Measurements from ENCODE around the gene TAS1R1.

Gene TAS1R1

DNA sequence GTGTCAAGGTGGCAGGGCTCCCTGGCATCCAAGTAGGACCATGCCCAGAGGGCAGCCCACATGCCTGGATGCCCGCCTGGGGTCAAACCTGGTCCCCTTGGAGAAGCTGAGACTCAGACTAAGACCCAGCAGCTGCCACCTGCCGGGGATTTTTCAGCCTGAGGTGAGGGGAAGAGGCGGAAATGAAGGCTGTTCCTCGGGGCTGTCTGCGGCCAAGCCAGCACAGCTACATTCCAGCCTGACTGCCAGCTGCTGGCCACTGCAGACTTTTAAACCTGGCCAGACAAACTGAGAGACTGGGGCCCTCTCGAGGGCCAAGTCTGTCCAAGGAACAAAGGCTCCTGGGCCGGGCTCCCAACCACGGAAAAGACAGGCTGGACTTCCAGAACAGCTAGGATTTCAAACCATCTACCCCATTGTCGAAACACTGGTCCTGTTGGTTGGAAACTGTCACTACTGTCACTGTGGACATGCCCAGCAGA, 41.7 kb upstream of the TAS1R1 start:
- no peak for TF ChIP-seq EZH2phosphoT487 (IDR thresholded peaks at IDR 0.05; ENCODE audit: borderline replicate concordance, low read length)
- TF ChIP-seq, protein P1, sequence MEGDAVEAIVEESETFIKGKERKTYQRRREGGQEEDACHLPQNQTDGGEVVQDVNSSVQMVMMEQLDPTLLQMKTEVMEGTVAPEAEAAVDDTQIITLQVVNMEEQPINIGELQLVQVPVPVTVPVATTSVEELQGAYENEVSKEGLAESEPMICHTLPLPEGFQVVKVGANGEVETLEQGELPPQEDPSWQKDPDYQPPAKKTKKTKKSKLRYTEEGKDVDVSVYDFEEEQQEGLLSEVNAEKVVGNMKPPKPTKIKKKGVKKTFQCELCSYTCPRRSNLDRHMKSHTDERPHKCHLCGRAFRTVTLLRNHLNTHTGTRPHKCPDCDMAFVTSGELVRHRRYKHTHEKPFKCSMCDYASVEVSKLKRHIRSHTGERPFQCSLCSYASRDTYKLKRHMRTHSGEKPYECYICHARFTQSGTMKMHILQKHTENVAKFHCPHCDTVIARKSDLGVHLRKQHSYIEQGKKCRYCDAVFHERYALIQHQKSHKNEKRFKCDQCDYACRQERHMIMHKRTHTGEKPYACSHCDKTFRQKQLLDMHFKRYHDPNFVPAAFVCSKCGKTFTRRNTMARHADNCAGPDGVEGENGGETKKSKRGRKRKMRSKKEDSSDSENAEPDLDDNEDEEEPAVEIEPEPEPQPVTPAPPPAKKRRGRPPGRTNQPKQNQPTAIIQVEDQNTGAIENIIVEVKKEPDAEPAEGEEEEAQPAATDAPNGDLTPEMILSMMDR (IDR thresholded peaks at IDR 0.05; ENCODE audit: low read depth, low read length, poor library complexity, severe bottlenecking): no peak
- no peaks in the 10 kb centered on the region for H3F3A ChIP-seq (ENCODE audit: control insufficient read depth, insufficient read depth)

GRCh38 chr1:6515771-6516170, 39.3 kb upstream of the TAS1R1 start:
- no peaks in the 10 kb centered on the region for H3K4me1 ChIP-seq (ENCODE audit: control insufficient read depth, low read length)
- H3K9me3 ChIP-seq (ENCODE audit: control insufficient read depth, insufficient read depth, low read length): no peaks in the 10 kb centered on the region
- TF ChIP-seq, protein P1 (IDR thresholded peaks at IDR 0.05; ENCODE audit: low read depth, low read length, poor library complexity, severe bottlenecking): no peak
- TF ChIP-seq EZH2phosphoT487 (IDR thresholded peaks at IDR 0.05; ENCODE audit: borderline replicate concordance, low read length): no peak

More for the DNA sequence above, 41.7 kb upstream of the TAS1R1 start:
- Histone ChIP-seq H3K27ac (ENCODE audit: low read depth, low read length) (no peak overlapping the region), H3K9me3 (ENCODE audit: control insufficient read depth, insufficient read depth, low read length) (no peaks in the 10 kb centered on the region), H3K79me2 (ENCODE audit: control insufficient read depth, low read length) (no peaks in the 10 kb centered on the region), H3K36me3 (ENCODE audit: control insufficient read depth, low read length) (no peaks in the 10 kb centered on the region), H3K27me3 (ENCODE audit: control insufficient read depth, low read length) (no peaks in the 10 kb centered on the region), H3K9me2 (replicated peaks; ENCODE audit: control insufficient read depth, low read length) (no peaks in the 10 kb centered on the region), H3K4me1 (ENCODE audit: control insufficient read depth, low read length) (no peaks in the 10 kb centered on the region), H3K4me3 (ENCODE audit: low read length) (no peak overlapping the region), H3K4me2 (ENCODE audit: low read length) (no peak overlapping the region), H4K20me1 (ENCODE audit: control insufficient read depth, insufficient read depth, low read depth, low read length) (no peaks in the 10 kb centered on the region)

DNA sequence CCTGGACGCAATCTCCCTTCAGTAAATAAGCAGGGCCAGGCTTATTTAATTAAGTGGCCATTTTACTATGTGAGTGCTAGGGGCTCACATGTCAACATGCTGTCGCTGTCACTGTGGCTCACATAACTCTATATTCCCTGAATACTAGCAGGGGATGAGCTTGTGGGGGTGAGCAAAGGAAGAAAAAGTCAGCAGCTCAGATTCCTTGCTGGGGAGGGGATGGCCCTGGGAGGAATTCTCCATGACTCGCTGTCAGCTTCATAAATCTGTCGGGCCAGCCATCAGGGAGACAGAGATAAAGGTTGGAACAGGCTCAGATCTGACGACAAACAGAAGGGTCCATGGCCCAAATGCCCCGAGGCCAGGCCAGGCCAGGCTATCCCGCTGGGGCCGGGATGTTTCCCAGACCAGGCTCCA, 37.7 kb upstream of the TAS1R1 start:
- no peak overlapping the region for H3K27ac ChIP-seq (ENCODE audit: low read depth, low read length)
- no peak overlapping the region for H3K4me3 ChIP-seq (ENCODE audit: low read length)
- no peaks in the 10 kb centered on the region for H3F3A ChIP-seq (ENCODE audit: control insufficient read depth, insufficient read depth)
- no peaks in the 10 kb centered on the region for H3K79me2 ChIP-seq (ENCODE audit: control insufficient read depth, low read length)
- no peak for TF ChIP-seq EZH2phosphoT487 (IDR thresholded peaks at IDR 0.05; ENCODE audit: borderline replicate concordance, low read length)
- TF ChIP-seq, protein P1 (IDR thresholded peaks at IDR 0.05; ENCODE audit: low read depth, low read length, poor library complexity, severe bottlenecking): no peak
- H3K36me3 ChIP-seq (ENCODE audit: control insufficient read depth, low read length): no peaks in the 10 kb centered on the region
- H3K4me2 ChIP-seq (ENCODE audit: low read length): no peak overlapping the region
- H3K9me3 ChIP-seq (ENCODE audit: control insufficient read depth, insufficient read depth, low read length): no peaks in the 10 kb centered on the region
- no peaks in the 10 kb centered on the region for H3K27me3 ChIP-seq (ENCODE audit: control insufficient read depth, low read length)
- H3K4me1 ChIP-seq (ENCODE audit: control insufficient read depth, low read length): no peaks in the 10 kb centered on the region
- H4K20me1 ChIP-seq (ENCODE audit: control insufficient read depth, insufficient read depth, low read depth, low read length): no peaks in the 10 kb centered on the region
- no peaks in the 10 kb centered on the region for H3K9me2 ChIP-seq (replicated peaks; ENCODE audit: control insufficient read depth, low read length)

More at GRCh38 chr1:6515771-6516170, 39.3 kb upstream of the TAS1R1 start:
- Histone ChIP-seq H4K20me1 (ENCODE audit: control insufficient read depth, insufficient read depth, low read depth, low read length) (no peaks in the 10 kb centered on the region), H3K79me2 (ENCODE audit: control insufficient read depth, low read length) (no peaks in the 10 kb centered on the region), H3K9me2 (replicated peaks; ENCODE audit: control insufficient read depth, low read length) (no peaks in the 10 kb centered on the region), H3K27me3 (ENCODE audit: control insufficient read depth, low read length) (no peaks in the 10 kb centered on the region), H3K4me3 (ENCODE audit: low read length) (no peak overlapping the region), H3K4me2 (ENCODE audit: low read length) (no peak overlapping the region), H3K27ac (ENCODE audit: low read depth, low read length) (no peak overlapping the region), H3F3A (ENCODE audit: control insufficient read depth, insufficient read depth) (no peaks in the 10 kb centered on the region), H3K36me3 (ENCODE audit: control insufficient read depth, low read length) (no peaks in the 10 kb centered on the region)
